ENCODE measurements around the gene NFIA.

Gene NFIA

DNA sequence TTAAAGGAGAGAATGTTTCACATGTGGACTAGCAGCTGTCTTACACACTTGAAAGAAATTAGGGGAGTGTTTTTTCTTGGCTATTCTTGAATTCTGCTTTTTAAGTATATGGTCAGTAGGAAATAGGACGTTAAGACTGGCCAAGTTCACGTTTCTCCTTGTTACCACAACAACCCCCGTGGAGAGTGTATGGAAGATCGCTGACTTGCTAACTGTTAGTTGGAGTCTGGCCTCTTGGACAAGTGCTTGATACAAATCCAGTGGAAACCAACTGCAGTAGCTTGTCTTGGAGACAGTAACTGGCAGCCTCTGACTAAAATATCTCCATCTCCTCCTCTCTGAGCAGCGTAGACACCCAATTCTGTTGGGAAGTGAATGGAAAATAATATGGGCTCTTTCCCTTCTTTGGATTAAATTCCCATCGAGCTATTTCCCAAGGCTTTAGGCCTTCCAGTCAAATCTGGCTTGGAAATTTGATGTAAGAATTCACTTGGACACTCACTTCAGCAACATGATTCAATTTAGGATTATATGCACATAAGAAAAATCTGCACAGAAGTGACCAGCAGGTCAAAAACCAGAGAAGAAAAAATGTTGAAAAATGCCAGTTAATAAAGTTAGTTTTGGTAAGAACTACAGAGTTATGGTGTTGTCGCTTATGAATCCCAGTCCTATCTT, 3.6 kb upstream of the NFIA start:
- no peaks in the 10 kb centered on the region for H3K9me3 ChIP-seq
- no peaks in the 10 kb centered on the region for H3K27me3 ChIP-seq
- DNase-seq, result no peak
- peak overlapping the region; percentile 42 for H3K4me3 ChIP-seq (ENCODE audit: low read depth, low read length)
- TF ChIP-seq, protein P1, sequence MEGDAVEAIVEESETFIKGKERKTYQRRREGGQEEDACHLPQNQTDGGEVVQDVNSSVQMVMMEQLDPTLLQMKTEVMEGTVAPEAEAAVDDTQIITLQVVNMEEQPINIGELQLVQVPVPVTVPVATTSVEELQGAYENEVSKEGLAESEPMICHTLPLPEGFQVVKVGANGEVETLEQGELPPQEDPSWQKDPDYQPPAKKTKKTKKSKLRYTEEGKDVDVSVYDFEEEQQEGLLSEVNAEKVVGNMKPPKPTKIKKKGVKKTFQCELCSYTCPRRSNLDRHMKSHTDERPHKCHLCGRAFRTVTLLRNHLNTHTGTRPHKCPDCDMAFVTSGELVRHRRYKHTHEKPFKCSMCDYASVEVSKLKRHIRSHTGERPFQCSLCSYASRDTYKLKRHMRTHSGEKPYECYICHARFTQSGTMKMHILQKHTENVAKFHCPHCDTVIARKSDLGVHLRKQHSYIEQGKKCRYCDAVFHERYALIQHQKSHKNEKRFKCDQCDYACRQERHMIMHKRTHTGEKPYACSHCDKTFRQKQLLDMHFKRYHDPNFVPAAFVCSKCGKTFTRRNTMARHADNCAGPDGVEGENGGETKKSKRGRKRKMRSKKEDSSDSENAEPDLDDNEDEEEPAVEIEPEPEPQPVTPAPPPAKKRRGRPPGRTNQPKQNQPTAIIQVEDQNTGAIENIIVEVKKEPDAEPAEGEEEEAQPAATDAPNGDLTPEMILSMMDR (IDR thresholded peaks at IDR 0.05; ENCODE audit: low read depth, low read length), result no peak
- no peaks in the 10 kb centered on the region for H3K36me3 ChIP-seq
- H3K4me1 ChIP-seq, result peaks cover 6% of the 10 kb centered on the region

DNA sequence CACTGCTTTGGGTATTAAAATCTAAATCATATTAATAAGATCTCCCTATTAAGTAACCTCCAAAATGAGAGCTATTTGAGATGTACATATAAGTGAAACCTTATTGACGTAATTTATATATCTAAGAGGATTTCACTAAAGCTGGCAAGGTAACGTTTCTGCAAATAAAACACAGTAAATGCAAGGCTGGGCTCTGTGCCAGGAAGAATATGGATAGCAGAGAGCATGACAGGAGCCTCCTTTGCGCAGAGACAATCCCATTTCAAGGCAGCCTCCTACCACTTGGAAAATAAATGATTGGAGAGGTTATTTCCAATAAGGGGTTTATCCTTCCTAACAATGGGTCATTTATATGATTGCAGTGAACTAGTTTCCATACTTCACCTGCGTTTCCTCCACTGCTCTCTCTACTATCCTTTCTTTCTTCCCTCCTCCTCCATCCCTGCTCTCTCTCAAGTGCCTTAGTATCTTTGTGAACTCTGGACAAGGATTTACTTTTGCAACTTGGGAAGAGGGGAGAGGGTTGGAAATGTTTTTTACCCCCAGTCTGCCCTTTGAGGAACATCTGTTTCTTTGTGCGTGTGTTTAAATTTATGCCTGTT, 3.0 kb upstream of the NFIA start:
- Histone ChIP-seq H3K36me3 (no peaks in the 10 kb centered on the region), H3K4me3 (ENCODE audit: low read depth, low read length) (peak overlapping the region; percentile 42), H3K4me1 (peaks cover 6% of the 10 kb centered on the region), H3K9me3 (no peaks in the 10 kb centered on the region), H3K27me3 (no peaks in the 10 kb centered on the region)
- DNase-seq, result peak; percentile 62
- TF ChIP-seq, protein P1 (IDR thresholded peaks at IDR 0.05; ENCODE audit: low read depth, low read length), result no peak

DNA sequence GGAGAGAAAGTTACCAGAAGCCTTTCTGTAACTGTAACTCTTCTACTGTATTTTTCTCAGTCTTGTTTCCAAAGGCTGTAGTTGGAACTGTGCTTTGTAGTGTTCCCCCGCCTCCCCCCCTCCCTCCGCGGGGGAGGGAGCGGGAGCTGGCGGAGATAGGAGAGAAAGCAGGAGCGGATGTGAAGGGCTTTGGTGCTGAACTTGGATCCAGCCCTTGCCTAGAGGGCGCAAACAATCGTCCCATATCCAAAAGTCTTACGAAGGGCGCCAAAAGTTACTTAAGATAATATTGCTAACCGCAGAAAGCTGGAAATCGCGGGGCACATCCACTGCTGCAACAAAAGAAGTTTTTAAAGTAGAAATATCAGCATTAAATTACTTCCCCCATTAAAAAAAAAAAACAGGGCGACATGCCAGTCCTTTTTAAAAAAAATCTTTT, 2.4 kb upstream of the NFIA start:
- no peaks in the 10 kb centered on the region for H3K27me3 ChIP-seq
- H3K4me3 ChIP-seq (ENCODE audit: low read depth, low read length), result peak overlapping the region; percentile 42
- TF ChIP-seq, protein P1 (IDR thresholded peaks at IDR 0.05; ENCODE audit: low read depth, low read length), result peak; percentile 18; the same call in 1 of the 2 replicates
- no peaks in the 10 kb centered on the region for H3K9me3 ChIP-seq
- H3K4me1 ChIP-seq, result peaks cover 6% of the 10 kb centered on the region
- DNase-seq, result peak; percentile 68
- H3K36me3 ChIP-seq, result no peaks in the 10 kb centered on the region

DNA sequence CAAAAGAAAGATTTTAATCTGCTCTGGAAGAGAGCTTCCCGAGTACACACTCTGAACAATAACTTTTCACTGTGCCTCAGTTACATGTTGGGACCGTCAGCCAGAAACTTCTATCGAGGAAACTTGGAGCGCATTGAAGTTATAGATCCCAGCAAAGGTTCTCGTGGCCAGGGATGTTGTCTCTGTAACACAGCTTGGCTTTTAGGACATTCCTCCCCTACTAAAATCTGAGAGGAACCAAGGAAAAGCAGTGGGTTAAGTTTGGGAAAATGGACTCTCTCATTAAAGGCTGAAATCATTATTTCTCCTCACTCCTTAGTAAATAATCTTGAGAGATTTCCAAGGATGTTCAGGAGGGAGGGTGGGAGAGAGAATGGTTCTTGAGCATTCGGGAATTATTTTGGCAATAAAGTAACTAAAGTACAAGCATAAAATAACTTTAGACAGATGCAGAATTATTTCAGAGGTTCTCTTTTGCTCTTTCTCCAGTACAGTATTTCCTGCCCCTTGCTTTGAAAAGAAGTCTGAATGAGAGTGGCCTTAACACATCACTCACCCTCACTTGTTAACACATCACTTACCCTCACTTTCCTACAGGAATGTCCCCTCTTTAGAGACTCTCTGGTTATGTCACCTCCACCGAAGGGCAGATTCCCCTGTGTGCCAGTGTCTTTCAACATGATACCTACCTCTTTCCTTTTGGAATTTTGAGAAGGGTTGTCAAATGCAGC, 1.8 kb upstream of the NFIA start:
- TF ChIP-seq, protein P1 (IDR thresholded peaks at IDR 0.05; ENCODE audit: low read depth, low read length), result no peak
- no peaks in the 10 kb centered on the region for H3K36me3 ChIP-seq
- H3K9me3 ChIP-seq, result no peaks in the 10 kb centered on the region
- no peak for DNase-seq
- H3K4me1 ChIP-seq, result peaks cover 6% of the 10 kb centered on the region
- H3K4me3 ChIP-seq (ENCODE audit: low read depth, low read length), result peak overlapping the region; percentile 73
- no peaks in the 10 kb centered on the region for H3K27me3 ChIP-seq

DNA sequence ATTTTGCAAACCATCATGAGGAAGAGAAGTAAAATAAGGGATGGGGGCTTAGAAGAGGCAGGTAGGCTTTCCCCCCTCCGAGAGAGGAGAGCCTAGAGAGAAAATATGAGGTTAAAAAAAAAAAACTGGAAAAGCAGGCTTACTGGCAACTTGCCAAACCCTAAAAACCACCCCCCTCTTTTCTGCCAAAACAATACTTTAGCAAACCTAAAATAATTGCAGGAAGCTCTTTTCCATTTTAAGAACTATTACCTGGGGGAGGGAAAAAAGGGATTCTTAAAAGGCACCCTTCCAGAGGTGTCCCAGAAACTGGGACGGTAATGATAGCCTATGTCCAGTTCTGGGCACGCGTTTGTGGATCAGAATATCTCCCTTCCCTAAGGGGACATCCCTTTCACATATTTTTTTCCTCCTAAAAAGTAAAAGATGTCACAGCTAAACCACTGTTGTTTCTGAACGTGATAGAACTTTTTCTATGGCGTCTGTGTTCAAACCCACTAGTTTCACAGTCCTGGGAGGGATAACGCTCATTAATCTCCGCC, 1.1 kb upstream of the NFIA start:
- Histone ChIP-seq H3K9me3 (no peaks in the 10 kb centered on the region), H3K36me3 (no peaks in the 10 kb centered on the region), H3K4me1 (peaks cover 6% of the 10 kb centered on the region), H3K27me3 (no peaks in the 10 kb centered on the region), H3K4me3 (ENCODE audit: low read depth, low read length) (peak overlapping the region; percentile 73)
- DNase-seq, result no peak
- TF ChIP-seq, protein P1 (IDR thresholded peaks at IDR 0.05; ENCODE audit: low read depth, low read length), result no peak
